GM18517 (cell line): ENCODE data around the gene LRRFIP2.
A peak's percentile ranks its signal among the peaks of the same experiment; 100 is the strongest.
"Not testable (repeated sequence)": the region's sequence is repeated elsewhere in the genome, so short reads cannot be mapped to it uniquely, and the experiment has no call there.

Source experiments
- ATAC-seq: cut with Tn5 transposase; IDR thresholded peaks from one replicate; pipeline ENCODE4 v1.9.1; 2021; ENCODE audit warnings: mild to moderate bottlenecking, moderate library complexity; ENCODE audit not compliant: unreplicated experiment

LRRFIP2 gene

DNA sequence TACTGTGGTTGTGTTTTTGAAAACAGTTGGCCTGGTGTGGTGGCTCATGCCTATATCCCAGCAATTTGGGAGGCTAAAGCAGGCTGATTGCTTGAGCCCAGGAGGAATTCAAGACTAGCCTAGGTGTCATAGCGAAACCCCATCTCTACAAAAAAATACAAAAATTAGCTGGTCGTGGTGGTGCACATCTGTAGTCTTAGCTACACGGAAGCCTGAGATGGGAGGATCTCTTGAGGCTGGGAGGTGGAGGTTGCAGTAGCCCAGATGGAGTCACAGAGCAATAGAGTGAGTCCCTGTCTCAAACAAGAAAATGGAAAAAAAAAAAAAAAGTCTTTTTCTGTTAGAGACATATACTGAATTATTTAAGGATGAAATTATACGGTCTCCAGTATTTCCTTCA, 14.7 kb upstream of the LRRFIP2 start:
- ATAC-seq, result no peak

DNA sequence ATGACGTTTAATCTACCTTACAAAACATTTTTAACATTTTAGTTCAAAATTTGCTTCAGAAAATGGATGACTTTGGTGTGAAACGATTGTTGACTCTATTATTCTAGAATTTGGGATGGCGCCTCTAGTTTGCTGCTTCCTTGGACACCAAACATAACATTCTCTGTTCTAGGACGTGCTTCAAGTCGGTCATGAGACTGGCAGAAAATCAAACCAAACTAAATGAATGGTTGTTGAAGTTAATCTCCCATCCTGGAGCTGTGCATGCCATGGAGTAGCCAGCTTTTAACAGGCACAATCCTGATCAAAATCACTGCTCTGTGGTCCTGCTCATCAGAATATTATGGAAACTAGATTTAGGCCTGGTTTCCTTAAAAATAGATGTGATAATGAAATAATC, 9.6 kb upstream of the LRRFIP2 start:
- ATAC-seq, result no peak

DNA sequence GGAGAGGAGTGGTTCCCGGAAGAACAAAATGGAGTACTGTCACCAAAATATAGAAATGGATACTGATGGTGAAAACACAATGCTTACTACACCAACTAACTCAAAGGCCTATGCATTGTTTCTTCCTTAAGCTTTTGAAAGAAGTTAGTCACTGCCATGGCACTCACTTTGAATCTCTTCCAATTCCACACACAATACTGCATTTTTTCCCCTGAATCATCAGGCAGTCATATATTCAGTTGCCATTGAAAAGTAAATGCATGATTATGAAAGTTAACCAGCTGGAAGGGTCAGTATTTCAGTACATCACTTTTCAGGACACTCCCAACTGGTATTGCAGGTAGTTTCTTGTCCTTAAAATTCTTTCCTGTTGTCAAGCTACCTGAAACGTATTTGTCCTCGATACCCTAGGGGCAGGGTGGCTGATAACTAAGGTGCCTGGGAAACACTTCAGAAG, 9.0 kb upstream of the LRRFIP2 start:
- ATAC-seq, result no peak

GRCh38 chr3:37182816-37183215, 8.4 kb upstream of the LRRFIP2 start:
- no peak for ATAC-seq

- no peak for ATAC-seq
These were observed 7.4 kb upstream of the LRRFIP2 start for GRCh38 chr3:37181756-37182155.

DNA sequence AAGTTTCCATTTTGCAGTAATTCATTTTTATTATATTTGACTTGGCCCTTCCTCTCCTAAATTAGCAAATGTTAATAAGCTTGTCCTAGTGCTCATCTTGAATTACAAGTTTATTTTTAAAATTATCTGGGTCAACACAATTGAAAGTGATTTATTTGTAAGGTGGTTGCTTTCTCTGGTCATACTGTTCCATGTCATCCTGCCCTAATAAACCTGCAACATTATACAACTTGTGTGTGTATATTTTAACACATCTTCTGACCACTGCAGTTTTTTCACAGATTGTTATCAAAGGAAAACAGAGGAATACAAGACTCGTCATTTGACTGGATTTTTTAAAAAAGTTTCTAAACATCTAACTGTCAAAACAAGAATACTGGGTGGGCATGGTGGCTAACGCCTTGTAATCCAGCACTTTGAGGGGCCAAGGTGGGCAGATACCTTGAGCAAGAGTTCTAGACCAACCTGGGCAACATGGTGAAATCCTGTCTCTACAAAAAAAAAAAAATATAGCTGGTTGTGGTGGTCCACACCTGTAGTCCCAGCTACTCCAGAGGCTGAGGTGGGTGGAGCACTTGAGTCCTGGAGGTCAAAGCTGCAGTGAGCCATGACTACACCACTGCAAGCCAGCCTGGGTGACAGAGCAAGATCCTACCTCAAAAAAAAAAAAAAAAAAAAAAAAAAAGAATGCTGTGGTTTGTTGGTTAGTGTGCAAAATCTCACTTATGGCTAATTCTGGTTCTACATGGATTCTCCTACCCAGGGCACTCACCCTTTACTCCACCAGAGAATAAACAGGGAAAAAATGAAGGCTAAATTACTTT, 5.0 kb upstream of the LRRFIP2 start:
- ATAC-seq, result no peak

GRCh38 chr3:37173806-37174205, 576 bp downstream of the LRRFIP2 start:
- ATAC-seq, result no peak

- no peak for ATAC-seq
These were observed 3.2 kb downstream of the LRRFIP2 start for GRCh38 chr3:37171144-37171543.

DNA sequence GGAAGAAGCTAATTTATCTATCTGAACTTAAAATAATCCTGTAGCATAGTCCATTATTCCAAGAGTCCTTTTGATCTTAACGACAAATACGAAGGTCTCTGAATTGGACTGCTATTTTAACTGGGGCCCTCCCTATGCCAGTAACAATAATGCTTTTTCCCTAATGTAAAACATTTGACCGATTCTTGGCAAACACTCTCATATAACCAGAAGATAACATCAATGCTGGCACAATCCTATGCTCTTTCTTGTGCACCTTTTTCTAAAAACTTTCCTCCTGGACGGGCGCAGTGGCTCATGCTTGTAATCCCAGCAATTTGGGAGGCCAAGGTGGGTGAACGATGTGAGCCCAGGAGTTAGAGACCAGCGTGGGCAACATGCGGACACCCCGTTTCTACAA, 3.9 kb downstream of the LRRFIP2 start:
- ATAC-seq, result no peak

DNA sequence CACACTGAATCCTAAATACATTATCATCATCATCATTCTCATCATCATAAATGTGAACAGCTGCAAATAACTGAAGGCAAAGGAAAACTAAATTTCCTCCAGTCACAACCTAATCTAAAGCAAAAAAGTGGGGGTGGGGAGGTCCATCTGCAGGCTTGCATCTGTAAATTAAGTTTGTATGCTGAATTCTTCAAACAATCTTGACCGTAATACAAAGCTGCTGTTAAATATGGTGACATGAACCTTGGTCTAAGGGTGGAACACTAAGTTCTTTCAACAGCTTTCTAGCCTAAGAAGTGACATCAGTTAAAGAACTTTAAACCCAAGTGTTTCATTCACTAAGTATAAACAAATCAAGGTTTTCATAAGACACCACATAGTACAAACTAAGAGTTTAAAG, 4.3 kb downstream of the LRRFIP2 start:
- no peak for ATAC-seq

DNA sequence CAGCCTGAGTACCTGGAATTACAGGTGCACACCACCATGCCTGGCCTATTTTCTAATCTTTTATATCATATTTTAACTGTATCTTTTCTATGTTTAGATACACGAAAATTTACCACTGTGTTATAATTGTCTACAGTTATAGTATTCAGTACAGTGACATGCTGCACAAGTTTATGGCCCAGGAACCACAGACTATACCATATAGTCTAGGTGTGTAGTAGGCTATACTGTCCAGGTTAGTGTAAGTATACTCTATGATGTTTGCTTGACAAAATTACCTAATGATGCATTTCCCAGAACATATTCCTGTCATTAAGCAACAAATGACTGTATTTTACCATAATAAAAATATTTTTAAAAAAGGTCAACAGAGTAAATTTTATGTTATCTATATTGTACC, 5.5 kb downstream of the LRRFIP2 start:
- no peak for ATAC-seq

GRCh38 chr3:37163262-37164015, 10.9 kb downstream of the LRRFIP2 start:
- peak; percentile 43 for ATAC-seq

DNA sequence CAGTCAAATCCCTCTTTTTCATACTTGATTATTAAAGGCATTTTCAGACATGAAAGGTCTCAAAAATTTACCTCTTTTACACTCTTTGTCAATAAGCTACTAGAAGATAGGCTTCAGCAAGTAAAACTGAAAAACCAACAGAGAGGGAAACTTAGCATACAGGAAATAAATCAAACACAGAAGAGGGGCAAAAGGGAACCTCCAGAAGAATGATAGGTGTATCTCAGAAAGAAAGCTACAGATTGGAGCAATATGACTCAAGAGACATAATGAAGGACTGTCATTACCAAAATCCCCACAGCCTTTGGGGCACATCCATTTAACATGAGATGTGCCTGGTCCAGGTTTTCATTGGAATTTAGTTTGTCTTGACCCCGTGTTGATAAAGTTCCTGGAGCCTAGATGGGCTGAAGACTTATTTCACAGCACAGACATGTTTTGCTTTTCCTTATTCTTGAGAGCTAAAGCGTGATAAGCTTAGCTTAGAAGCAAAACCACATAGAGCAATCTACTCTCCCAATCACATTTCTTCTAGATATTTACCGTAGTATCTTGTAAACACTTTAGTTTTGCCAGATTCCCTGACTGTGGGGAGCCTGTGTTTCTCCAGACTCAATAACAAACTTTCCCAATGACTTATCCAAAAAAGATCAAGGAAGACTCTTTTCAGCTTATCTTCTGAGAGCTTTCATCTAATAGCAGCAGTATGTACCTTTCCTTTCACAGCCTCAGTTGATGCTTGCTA, 11.7 kb downstream of the LRRFIP2 start:
- peak; percentile 95 for ATAC-seq

GRCh38 chr3:37161351-37161750, 13.0 kb downstream of the LRRFIP2 start:
- ATAC-seq, result no peak

- ATAC-seq, result no peak
These were observed 18.6 kb downstream of the LRRFIP2 start for GRCh38 chr3:37155782-37156181.

DNA sequence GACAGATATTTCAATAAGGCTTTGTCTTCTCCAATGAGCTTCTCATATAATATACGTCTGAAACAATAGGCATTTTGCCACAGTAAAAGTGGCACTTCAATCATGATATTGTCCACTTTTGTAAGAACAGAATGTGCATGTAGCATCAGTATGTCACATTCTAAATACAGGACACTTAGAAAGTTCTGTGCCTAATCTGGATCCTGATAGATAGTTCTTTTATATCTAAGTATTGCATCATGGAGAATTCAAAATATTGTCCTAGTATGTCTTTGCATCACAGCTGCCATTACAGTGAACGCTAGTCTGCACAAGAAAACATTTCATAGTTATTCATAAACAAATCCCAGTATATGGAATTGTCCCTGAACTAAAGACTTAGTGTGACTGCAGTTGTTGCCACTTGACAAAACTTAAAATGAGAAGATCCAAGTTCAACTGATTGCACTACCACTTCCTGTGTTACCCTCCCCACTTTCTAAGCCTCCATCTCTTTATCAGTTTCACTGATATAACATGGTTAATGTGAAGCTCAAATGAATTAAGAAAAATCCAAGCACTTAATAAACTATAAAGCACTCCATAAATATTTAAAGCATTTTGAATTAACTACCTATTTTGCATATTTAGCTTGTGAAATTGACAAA, 19.6 kb downstream of the LRRFIP2 start:
- no peak for ATAC-seq

- ATAC-seq, result no peak
These were observed 23.8 kb downstream of the LRRFIP2 start for GRCh38 chr3:37150621-37151020.

GRCh38 chr3:37149257-37149656, 25.1 kb downstream of the LRRFIP2 start:
- ATAC-seq, result no peak

DNA sequence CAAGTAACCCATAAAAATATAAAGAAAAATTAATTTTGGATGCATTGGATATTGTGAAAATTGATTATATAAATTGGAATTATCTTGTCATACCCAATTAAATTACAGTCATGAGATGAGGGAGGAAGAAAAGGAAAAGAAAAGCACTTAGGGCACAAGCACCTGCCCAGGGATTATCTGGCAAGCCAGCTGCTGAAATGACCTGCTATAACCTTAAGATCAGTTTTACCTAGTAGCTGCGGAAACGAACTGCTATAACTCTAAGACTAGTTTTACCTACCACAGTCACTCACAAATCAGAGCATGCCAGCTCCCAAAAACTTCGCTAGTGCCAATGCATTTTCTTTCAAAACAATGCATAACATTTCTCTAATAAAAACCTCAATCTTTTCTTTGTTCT, 26.2 kb downstream of the LRRFIP2 start:
- no peak for ATAC-seq

- ATAC-seq, result no peak
These were observed 26.7 kb downstream of the LRRFIP2 start for GRCh38 chr3:37147666-37148065.

GRCh38 chr3:37146927-37147326, 27.5 kb downstream of the LRRFIP2 start:
- not testable (repeated sequence) for ATAC-seq
